H54 (cell line): ENCODE data around the gene TM9SF4.

Experiments used
- DNase-seq: peaks from one replicate; pipeline ENCODE4 v3.0.0; 2011; ENCODE audit warnings: low spot score, mixed read lengths; ENCODE audit not compliant: insufficient read length
- FAIRE-seq: peaks from 3 replicates; lab custom pipeline; 2011; peaks lifted over from hg19 to GRCh38; lab: Jason Lieb, UNC
- POLR2A ChIP-seq: IDR thresholded peaks from 2 replicates; pipeline ENCODE4 v1.6.1; 2011; ENCODE audit warnings: low read depth, mild to moderate bottlenecking, low read length

The TM9SF4 gene

DNA sequence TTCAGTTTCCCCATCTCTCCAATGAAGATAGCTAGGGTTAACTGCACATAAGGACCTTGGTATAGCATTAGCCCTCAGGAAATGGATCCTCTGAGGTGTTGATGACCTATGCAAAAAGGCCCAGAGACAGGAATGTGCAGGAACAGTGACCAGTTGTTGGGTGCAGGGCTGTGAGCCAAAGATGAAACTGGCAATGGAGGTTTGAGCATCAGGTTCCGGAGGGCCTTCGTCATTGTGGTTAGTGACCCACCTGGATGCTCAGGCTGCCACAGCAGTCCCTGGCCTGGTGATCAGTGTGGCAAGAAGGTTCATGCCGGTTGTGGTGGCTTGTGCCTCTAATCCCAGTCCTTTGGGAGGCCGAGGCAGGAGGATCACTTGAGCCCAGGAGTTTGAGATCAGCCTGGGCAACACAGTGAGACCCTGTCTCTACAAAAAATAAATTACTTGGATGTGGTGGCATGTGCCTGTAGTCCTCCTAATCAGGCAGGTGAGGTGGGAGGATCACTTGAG is 43.7 kb downstream of the TM9SF4 start:
- no peak for TF ChIP-seq POLR2A
- FAIRE-seq (no peak), DNase-seq (no peak)

DNA sequence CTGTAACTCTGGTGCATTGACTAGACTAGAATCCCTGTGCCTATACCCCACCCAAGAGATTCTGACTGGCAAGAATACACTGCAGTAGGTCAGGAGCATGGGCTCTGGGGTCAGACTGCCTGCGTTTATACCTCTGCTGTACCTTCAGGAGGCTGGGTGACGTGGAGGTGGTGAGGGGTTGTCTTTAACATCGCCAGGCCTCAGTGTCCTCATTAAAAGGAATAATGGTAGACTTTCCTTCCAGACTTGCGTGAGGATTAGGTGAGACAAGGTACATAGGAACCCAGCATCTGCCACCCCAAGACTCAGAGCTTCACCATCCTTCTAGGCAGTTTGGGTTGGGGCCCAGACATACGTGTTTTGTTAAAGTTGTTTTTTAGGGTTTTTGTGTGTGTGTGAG is 44.3 kb downstream of the TM9SF4 start:
- no peak for TF ChIP-seq POLR2A
- no peak for FAIRE-seq

GRCh38 chr20:32155017-32155981 is 45.8 kb downstream of the TM9SF4 start:
- TF ChIP-seq POLR2A: no peak
- DNase-seq (peak; percentile 92), FAIRE-seq (peak; percentile 43)

More for the DNA sequence above, 44.3 kb downstream of the TM9SF4 start:
- no peak for DNase-seq

GRCh38 chr20:32157611-32158010 is 48.1 kb downstream of the TM9SF4 start:
- no peak for FAIRE-seq
- no peak for DNase-seq
- no peak for TF ChIP-seq POLR2A

- DNase-seq: no peak
- no peak for TF ChIP-seq POLR2A
Measured at GRCh38 chr20:32158351-32158750, 48.8 kb downstream of the TM9SF4 start.

GRCh38 chr20:32158943-32159660 is 49.6 kb downstream of the TM9SF4 start:
- no peak for TF ChIP-seq POLR2A
- no peak for DNase-seq
- no peak for FAIRE-seq

More at GRCh38 chr20:32158351-32158750, 48.8 kb downstream of the TM9SF4 start:
- FAIRE-seq: no peak

DNA sequence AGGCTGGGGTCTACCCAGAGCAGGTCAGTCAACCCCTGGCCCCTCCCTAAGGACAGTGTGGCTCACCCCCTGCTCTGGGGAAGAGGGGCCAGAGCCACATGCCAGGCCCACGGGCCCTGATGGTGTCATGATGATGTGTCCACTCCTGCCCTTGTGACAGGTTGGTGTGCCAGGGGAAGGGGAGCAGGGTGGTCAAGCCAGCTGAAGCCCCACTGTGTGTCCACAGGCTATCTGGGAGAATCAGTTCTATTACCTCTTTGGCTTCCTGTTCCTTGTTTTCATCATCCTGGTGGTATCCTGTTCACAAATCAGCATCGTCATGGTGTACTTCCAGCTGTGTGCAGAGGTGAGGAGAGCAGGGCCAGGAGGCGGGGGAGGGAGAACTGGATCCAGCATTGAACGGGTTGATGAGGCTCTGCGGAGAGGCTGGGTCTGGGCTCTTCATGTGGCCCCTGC is 50.3 kb downstream of the TM9SF4 start:
- DNase-seq (no peak), FAIRE-seq (no peak)
- TF ChIP-seq POLR2A: no peak

- no peak for FAIRE-seq
- no peak for DNase-seq
- TF ChIP-seq POLR2A: no peak
Measured at GRCh38 chr20:32160341-32160740, 50.8 kb downstream of the TM9SF4 start.

DNA sequence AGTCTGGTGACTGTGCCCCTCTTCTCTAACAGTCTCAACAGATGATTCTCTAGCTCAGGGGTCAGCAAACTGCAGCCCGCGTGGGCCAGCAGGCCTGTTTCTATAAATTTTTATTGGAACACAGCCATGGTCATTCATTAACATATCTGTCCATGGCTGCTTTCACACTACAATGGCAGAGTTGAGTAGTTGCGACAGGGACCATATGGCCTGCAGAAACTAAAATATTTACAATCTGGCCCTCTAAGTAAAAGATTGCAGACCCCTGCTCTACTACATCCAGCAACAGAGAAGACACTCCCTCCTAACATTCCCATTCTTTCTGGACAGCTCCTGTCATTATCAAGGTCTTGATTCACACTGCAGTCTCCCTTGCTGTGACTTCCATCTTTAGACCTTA is 52.8 kb downstream of the TM9SF4 start:
- DNase-seq (no peak), FAIRE-seq (no peak)
- TF ChIP-seq POLR2A: no peak

DNA sequence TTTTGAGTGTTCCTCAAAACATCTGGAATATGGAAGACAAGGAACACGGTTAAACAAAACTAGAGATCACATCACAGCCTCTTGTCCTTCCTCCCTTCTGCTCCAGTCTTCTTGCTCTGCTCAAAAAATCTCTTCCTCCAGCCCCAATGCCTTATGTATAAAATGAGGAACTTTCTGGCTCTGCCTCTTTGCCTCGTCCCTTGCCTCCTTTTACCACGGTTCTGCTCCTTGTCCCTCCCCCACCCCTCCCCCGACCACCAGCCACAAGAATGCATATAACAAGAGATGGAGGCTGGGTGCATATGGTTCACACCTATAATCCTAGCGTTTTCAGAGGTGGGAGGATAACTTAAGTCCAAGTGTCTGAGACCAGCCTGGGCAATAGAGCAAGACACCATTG is 54.4 kb downstream of the TM9SF4 start:
- FAIRE-seq: no peak
- TF ChIP-seq POLR2A: no peak
- DNase-seq: no peak

- FAIRE-seq (no peak), DNase-seq (no peak)
- TF ChIP-seq POLR2A: no peak
Measured at GRCh38 chr20:32164984-32165735, 55.6 kb downstream of the TM9SF4 start.

DNA sequence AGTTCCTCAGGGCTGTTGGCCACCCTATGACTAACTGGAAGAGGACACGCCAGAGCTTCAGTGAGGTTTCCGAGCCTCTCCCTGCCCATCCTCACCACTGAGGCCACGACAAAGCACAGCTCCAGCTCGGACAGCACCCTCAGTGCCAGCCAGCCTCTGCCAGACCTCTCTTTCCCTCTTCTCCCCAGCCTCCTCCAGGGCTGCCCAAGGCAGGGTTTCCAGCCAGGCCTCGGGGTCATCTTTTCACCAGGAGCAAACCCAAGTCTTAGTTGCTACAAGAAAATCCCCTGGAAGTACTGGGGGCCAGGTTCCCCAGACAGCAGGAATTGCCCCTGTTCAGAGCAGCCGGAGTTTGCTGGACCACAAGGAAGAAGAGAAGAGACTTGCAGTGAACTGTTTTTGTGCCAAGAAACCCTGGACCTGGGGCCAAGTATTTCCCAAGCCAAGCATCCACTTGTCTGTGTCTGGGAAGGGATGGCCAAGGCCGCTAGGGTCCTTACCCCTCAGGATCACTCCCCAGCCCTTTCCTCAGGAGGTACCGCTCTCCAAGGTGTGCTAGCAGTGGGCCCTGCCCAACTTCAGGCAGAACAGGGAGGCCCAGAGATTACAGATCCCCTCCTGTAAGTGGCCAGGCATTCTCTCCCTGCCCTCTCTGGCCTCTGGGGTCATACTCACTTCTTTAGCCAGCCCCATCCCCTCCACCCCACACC is 56.5 kb downstream of the TM9SF4 start:
- DNase-seq: no peak
- no peak for FAIRE-seq
- no peak for TF ChIP-seq POLR2A

GRCh38 chr20:32167552-32167951 is 58.0 kb downstream of the TM9SF4 start:
- no peak for FAIRE-seq
- no peak for TF ChIP-seq POLR2A
- DNase-seq: no peak
